ENCODE results near the gene SPPL3.

DNA sequence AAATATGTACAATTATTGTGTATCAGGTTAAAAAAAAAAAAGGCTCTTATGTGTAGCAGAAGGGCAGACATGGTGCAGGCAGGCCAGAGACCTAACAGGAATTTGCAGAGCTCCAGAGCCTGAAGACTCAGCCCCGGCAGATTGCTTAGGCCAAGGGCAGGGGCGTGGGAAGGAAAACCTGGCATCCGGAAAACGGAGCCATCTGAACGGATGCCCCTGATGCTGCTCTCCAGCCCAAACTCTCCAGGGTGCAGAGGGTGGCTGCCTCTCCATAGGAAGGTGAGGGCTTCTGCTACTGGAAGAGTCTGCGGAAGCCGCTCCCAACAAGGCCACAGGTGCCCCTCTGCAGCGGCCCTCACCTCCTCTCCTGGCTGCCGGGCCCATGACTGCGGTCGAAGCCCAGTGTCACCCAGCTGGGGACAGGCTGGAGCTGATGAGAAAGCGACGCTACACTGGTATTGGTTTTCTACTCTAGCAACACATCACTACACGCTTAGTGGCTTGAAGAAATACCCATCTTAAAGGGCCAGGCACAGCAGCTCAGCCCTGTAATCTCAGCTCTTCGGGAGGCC, 159.2 kb downstream of the SPPL3 start:
- TF ChIP-seq, protein P1, sequence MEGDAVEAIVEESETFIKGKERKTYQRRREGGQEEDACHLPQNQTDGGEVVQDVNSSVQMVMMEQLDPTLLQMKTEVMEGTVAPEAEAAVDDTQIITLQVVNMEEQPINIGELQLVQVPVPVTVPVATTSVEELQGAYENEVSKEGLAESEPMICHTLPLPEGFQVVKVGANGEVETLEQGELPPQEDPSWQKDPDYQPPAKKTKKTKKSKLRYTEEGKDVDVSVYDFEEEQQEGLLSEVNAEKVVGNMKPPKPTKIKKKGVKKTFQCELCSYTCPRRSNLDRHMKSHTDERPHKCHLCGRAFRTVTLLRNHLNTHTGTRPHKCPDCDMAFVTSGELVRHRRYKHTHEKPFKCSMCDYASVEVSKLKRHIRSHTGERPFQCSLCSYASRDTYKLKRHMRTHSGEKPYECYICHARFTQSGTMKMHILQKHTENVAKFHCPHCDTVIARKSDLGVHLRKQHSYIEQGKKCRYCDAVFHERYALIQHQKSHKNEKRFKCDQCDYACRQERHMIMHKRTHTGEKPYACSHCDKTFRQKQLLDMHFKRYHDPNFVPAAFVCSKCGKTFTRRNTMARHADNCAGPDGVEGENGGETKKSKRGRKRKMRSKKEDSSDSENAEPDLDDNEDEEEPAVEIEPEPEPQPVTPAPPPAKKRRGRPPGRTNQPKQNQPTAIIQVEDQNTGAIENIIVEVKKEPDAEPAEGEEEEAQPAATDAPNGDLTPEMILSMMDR (IDR thresholded peaks at IDR 0.05; ENCODE audit: insufficient read depth, low read length): no peak
- no peak for TF ChIP-seq SPI1 (IDR thresholded peaks at IDR 0.05; ENCODE audit: borderline replicate concordance, low read depth)

All from HL-60 (cell line).